ENCODE measurements around the gene SF1. TPM values are rescaled to one million over a fixed set of nuclear protein-coding genes. Genes with fewer than 3 reads are reported as not detected.
A peak's percentile ranks its signal among the peaks of the same experiment; 100 is the strongest.

SF1 gene
- total RNA-seq, 1 donor from 2014 or later, result 263 TPM

- DNase-seq (ENCODE audit: low spot score), result no peak
These were observed 53.3 kb downstream of the SF1 start for GRCh38 chr11:64724863-64725532.

- no peak for DNase-seq (ENCODE audit: low spot score)
These were observed 54.2 kb downstream of the SF1 start for GRCh38 chr11:64723907-64724862.

DNA sequence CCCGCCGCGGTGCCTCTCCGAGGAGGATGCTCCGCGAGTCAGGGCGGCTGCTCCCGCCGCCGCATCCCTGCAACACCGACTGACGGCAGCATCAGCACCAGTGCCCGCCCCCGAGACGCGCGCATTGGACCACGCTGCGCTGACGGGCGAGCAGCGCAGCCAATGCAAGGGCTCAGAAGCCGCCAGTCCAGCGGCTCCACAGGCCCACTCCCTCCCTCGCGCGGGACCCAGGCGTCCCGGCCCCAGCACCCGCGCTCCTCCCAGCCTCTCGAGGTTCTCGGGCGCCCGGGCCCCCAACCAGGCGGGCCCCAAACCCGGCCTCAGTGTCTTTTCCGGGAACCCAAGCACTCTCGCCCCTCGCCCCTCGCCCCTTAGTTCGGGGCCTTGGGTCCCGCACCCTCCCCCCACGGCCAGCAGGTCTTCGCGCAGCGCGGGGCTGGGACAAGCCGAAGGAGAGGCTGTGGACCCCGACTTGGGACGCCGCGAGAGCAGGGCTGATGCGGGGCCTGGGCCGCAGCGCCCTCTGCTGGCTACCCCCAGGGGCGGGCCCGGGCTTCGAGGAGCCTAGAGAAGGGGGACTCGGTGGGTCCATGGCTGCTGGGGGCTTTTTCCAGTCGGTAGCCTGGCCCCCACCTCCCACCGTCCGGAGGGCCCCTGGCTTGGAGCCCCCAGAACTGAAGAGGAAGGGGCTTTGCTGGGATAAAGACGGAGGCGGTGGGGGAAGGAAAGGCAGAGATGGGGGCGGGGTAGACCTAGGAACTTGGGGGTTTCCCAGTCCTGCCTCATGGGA lies 55.0 kb downstream of the SF1 start, which contains the start of gene NRXN2:
Gene NRXN2 (minus strand): TSS at position 81 of the 790 bp plus-strand sequence. CDS start 9,498 bp downstream, outside the sequence.
- peak; percentile 87 for DNase-seq (ENCODE audit: low spot score)

DNA sequence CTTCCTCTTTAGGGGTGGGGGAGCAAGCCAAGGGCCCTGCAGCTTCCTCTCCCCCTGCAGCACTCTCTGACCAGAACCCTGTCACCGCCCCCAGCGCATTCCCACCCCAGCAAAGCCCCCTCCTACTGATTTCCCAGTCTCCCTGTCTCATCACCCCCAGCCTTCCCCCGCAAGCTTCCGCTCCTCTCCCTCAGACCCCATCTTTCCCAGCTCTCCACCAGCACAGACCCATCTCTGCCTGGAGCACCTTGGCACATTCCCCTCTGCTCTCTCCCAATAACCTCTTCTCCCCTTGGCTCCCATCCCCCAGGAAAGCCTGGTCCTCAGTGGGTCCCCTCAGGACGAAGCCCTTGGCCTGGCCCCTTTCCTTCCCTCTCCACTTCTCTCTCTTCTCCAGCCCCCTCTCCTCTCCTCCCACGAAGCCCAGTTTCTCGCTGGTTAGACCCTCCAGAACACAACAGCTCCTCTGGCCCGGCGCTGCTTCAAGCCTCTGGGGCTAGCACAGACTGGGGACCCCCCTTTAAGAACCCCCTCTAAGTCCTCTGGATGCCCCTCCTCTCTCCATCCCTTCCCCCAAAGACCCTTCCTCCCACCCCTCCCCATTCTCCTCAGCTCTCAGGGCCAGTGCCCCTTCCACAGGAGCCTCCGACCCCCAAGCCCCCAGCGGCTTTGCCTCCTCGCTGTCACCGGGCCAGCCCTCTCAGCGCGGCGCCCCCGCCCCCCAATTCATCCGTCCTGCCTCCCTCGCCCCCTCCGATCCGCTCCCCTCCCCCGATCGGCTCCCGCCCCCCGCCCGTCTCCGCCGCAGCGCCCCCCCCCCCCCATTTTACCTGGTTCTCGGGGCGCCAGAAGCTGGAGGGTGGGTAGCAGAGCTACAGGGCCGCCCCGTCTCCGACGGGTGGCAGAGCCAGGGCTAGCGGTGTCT lies 55.9 kb downstream of the SF1 start:
- DNase-seq (ENCODE audit: low spot score), result no peak

DNA sequence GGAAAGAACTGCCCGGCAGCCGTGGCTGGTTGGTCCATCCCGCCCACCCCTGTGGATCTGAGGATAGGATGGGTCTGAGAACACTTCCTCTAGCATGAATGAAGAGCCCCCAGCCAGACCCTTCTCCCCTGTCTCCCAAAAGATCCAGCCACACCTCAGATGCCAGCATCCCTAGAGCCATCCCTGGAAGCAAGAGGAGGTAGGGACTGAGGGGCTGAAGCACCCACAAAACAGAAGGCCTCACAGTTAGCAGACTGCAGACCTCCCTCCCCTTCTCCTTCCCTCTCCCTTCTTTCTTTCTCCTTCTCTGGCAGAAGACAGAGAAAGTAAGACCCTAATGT lies 57.0 kb downstream of the SF1 start:
- no peak for DNase-seq (ENCODE audit: low spot score)

DNA sequence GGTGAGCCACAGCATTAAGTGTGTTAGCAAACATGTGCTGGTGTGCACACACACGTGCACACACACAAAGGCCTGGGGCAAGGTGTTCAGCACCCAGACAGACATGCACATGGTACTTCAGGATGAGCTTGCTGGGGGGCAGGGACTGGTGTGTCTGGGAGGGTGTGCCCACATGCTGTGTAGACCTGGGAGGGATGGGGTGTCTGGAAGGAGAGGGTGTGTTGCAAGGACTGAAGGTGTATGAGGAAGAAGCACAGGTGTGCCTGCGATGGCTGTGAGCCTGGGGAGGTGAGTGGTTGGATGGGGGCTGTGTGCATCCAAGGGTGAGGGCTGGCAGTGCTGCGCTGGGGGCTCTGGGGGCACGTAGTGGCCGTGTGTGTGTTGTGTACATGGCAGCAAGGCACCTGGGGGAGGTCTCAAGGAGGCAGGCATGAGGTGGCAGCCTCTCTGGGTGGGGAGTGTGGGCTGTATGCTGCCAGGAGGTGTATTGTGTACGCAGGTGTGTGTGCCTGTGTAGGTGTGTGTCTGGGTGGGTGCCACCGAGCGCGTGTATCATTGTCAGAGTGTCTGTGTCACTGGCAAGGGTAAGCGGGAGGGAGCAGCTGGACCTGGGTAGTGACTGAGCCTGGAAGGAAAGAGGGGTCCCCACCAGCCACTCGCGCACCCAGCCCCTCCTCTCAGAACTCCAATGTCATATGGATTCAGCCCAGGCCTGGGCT lies 57.5 kb downstream of the SF1 start:
- DNase-seq (ENCODE audit: low spot score), result no peak

GRCh38 chr11:64720167-64720566 lies 58.2 kb downstream of the SF1 start:
- no peak for DNase-seq (ENCODE audit: low spot score)

GRCh38 chr11:64719406-64719805 lies 58.9 kb downstream of the SF1 start:
- no peak for DNase-seq (ENCODE audit: low spot score)

DNA sequence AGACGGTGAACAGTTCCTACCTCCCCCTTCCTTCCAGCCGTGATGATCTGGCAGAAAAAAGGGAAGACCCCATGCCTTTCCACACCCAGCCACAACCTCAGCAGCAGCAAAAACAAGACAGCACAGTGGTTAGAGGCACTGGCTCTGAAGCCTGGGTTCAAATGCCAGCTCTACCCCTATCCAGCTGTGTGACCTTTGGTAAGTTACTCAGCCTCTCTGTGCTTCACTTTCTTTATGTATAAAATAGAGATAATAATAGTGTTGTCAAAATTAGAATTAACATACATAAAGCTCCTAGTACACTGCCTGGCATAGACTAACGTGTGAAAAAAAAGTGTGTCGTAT lies 59.6 kb downstream of the SF1 start:
- DNase-seq (ENCODE audit: low spot score), result no peak

DNA sequence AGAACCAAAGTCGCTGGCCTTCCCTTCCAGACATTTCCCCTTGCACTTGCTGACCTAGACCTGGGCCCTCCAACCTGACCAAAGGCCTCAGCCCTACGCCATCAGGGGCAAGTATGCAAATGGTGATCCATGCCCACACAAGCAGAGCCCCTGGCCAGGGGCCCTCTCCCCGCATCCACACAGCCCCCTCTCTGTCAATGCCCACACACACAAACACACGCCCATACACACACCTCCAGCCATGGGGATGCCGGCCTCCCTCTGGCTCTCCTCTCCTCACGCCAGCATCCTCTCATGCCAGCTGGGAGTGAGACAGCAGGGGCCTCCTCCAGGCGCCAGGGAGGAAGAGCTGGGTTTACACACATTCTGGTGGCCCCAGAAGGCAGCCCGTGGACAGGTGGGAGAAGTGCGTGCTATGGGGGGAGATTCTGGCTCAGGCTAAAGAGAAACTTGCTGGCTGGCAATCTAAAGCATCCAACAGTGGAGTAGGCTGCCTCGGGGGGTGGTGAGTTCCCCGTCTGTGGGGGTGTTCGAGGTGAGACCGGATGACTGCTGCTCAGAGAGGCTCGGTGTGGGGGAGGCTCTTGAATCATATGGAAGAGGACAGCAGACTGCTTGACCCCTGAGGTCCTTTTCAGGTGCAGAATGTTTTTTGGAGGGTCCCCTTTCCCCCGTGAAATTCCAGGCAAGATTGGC lies 60.1 kb downstream of the SF1 start:
- no peak for DNase-seq (ENCODE audit: low spot score)

DNA sequence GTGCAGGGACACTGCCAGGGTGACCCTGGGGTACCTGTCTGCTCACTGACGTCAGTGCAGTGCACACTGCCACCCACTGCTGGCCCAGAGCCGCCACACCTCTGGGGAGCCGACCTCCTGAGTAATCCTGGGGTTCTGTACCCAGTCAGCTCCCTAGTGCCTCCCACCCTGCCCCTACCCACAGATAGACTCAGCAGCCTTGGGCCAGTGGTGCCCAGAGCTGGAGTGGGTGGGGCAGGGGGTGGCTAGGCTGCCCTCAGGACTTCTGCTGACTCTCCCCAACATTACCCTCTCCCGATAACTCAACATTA lies 61.1 kb downstream of the SF1 start:
- no peak for DNase-seq (ENCODE audit: low spot score)

DNA sequence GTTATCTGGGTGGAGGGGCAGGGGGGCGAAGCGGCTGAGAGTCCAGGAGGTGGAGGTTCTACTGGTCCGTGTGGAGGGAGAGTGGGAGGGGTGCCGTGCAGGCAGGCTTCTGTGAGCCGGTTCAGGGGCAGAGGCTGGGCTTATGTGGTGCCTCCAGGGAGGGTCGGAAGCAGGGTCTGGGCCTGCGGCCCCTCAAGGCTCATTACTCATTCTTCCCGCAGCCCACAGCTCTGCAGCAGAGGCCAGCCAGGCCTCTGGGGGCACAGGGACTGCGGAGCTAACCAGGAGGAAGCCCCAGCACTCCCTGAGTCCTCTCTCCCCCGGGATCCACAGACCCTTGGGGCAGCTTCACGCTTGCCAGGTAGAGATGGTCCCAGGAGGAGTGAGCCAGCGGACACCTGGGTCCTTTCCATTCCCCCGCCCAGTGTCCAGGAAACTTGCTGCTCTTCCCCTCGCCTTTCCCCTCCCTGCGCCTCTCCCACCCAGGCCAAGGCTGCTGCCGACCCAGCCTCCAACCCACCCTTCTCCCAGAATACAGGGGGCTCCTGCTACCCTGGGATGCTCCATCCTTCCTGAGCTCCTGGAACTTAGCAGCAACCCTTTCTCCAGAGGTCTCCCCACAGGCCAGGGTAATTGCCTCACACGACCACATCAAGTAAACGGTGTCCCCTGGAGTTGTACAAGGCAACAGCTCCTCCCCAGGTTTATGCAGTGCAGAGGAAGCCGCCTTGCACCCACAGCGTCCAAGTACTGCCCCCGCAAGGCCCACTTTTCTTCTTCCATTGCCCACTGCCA lies 61.7 kb downstream of the SF1 start:
- DNase-seq (ENCODE audit: low spot score), result no peak

DNA sequence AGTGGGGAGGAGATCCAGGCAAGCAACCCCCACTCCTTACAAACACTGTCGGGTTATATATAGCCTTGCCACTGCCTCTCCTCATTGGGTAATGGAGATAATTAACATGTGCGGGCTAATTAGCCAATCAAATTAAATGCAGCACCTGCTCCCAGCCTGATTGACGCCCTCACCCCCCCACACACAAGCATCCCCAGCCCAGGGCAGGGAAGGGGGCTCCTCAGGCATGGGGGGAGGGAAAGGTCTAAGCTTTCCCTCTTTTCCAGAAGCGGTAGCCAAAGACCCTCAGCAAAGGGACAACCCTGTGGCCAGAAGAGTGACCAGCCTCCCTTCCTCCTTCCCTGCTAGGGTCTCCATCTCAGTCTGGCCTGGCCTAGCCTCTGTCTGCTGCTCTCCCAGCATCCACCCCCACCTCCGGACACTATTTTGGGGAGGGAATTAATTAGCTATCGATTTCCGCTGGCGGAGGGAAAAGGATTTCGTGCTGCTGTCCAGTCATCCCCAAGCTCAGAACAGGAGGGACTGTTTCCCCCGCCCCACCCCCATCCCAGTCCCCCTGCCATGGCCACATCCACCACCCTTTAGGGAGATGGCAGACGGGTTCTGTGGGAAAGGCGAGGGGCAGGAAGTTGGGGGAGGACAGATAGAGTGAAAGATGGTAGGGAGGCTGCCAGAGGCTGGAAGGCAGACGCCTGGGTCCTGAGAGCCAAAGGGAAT lies 62.4 kb downstream of the SF1 start:
- DNase-seq (ENCODE audit: low spot score), result no peak

DNA sequence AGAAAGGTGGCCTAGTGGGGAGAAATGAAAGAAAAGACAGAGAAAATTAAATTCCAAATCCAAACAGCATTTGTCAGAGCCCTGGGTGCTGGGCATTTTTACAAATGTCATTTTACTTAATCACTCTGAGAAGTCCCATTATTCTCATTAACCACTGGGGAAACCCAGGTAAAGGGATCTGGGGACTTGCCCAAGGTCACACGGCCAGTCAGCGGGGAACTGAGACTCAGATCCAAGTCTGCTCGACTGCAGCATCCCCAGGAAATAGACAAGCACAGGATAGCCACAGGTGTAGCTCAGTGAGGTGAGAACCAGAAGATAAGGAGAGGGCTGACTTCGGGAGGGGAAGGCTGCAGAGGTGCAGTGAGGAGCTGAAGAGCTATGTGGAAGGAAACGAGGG lies 63.2 kb downstream of the SF1 start:
- no peak for DNase-seq (ENCODE audit: low spot score)

DNA sequence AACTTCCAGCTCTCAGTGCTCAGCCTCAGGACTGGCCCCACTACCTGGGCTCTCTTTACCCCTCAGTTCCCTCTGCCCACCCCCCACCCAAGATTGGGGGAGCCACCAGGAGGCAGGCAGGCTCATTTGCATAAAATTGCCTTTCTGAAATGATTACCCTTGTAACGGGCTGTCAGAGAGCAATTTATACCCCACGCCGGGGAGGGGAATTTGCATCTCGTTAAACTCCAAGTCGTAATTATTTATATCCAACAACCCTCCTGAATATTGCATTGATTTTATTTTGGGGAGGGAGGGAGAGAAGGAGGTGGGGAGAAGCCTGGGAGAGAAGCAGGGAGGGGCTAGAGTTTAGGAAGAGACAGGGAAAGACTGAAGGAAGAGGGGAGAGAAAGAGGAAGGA lies 63.7 kb downstream of the SF1 start:
- DNase-seq (ENCODE audit: low spot score), result no peak

Measured in mucosa of gallbladder (tissue), 1 donor.